ENCODE data around the gene FGF16. TPM values are rescaled to one million over a fixed set of nuclear protein-coding genes. Genes with fewer than 3 reads are reported as not detected.
"Not testable (repeated sequence)": the region's sequence is repeated elsewhere in the genome, so short reads cannot be mapped to it uniquely, and the experiment has no call there.

Gene FGF16
- not detected in 2 replicates for total RNA-seq (2021)
- Bru-seq, nascent RNA, result not detected
- not detected for BruChase-seq, experiment 1, labeled RNA remaining after a 2-hour chase
- not detected for BruChase-seq, experiment 2, labeled RNA remaining after a 6-hour chase
- long read RNA-seq, result 0 reads

GRCh38 chrX:77446908-77447652, at the start of gene FGF16:
TSS of gene FGF16 (plus strand) at chrX:77447389. CDS start at chrX:77447675, 286 bp downstream.
- no peaks in the 10 kb centered on the region for H4K20me1 ChIP-seq (ENCODE audit: insufficient read depth)
- no peak within 1 kb of the TSS for H2AFZ ChIP-seq
- peaks cover 13% of the 10 kb centered on the region for H3K4me1 ChIP-seq (replicated peaks; ENCODE audit: insufficient read depth)
- H3K9me2 ChIP-seq (ENCODE audit: insufficient read depth), result no peaks in the 10 kb centered on the region
- peaks cover 5% of the 10 kb centered on the region; the same call in 1 of the 2 replicates for H3F3A ChIP-seq (ENCODE audit: insufficient read depth, low read depth)
- no peaks in the 10 kb centered on the region for H3K36me3 ChIP-seq (ENCODE audit: low read depth)
- H3K79me2 ChIP-seq (ENCODE audit: low read depth), result no peaks in the 10 kb centered on the region
- H3K27me3 ChIP-seq (ENCODE audit: insufficient read depth, low read depth), result no peaks in the 10 kb centered on the region
- no TSS peak for BruUV-seq (replicated peaks)
- intact Hi-C loops (cut with micrococcal nuclease; ENCODE audit: unreplicated experiment), result no loop called here
- TF ChIP-seq EZH2 (IDR thresholded peaks at IDR 0.05; ENCODE audit: low read depth) (no peak), CTCF (conservative IDR thresholded peaks at IDR 0.05) (no peak)
- no peak within 1 kb of the TSS for H3K4me2 ChIP-seq
- POLR2A ChIA-PET (ENCODE audit: unreplicated experiment), result no interaction called here
- CTCF ChIA-PET, result no interaction called here
- no peaks in the 10 kb centered on the region for H3K9me3 ChIP-seq (ENCODE audit: insufficient read depth, low read depth)
- no peak within 1 kb of the TSS for H3K4me3 ChIP-seq
- DNase-seq, result no peak
- H3K27ac ChIP-seq, result no peak within 1 kb of the TSS

- CTCF ChIA-PET, result no interaction called here
Measured at GRCh38 chrX:77398330-77398954, 48.7 kb upstream of the FGF16 start.

GRCh38 chrX:77404419-77404818, 42.8 kb upstream of the FGF16 start:
- H3K4me2 ChIP-seq, result no peak overlapping the region
- intact Hi-C loops (cut with micrococcal nuclease; ENCODE audit: unreplicated experiment), result no loop called here
- ChIA-PET CTCF (no interaction called here), POLR2A (ENCODE audit: unreplicated experiment) (no interaction called here)
- H3K27ac ChIP-seq, result no peak overlapping the region
- no peaks in the 10 kb centered on the region for H4K20me1 ChIP-seq (ENCODE audit: insufficient read depth)
- BruUV-seq (replicated peaks), result no TSS peak
- TF ChIP-seq EZH2 (IDR thresholded peaks at IDR 0.05; ENCODE audit: low read depth) (no peak), CTCF (conservative IDR thresholded peaks at IDR 0.05) (no peak)
- no peaks in the 10 kb centered on the region for H3K79me2 ChIP-seq (ENCODE audit: low read depth)
- no peaks in the 10 kb centered on the region for H3K9me3 ChIP-seq (ENCODE audit: insufficient read depth, low read depth)
- H3F3A ChIP-seq (ENCODE audit: insufficient read depth, low read depth), result no peaks in the 10 kb centered on the region
- no peaks in the 10 kb centered on the region for H3K27me3 ChIP-seq (ENCODE audit: insufficient read depth, low read depth)
- H3K4me3 ChIP-seq, result no peak overlapping the region
- no peaks in the 10 kb centered on the region for H3K4me1 ChIP-seq (replicated peaks; ENCODE audit: insufficient read depth)
- no peaks in the 10 kb centered on the region for H3K36me3 ChIP-seq (ENCODE audit: low read depth)
- no peak for DNase-seq
- H2AFZ ChIP-seq, result no peak overlapping the region
- no peaks in the 10 kb centered on the region for H3K9me2 ChIP-seq (ENCODE audit: insufficient read depth)

More at GRCh38 chrX:77398330-77398954, 48.7 kb upstream of the FGF16 start:
- intact Hi-C loops (cut with micrococcal nuclease; ENCODE audit: unreplicated experiment), result no loop called here
- Histone ChIP-seq H4K20me1 (ENCODE audit: insufficient read depth) (no peaks in the 10 kb centered on the region), H3K36me3 (ENCODE audit: low read depth) (no peaks in the 10 kb centered on the region), H3K27ac (no peak overlapping the region), H3K9me3 (ENCODE audit: insufficient read depth, low read depth) (no peaks in the 10 kb centered on the region), H3K9me2 (ENCODE audit: insufficient read depth) (no peaks in the 10 kb centered on the region), H3K79me2 (ENCODE audit: low read depth) (no peaks in the 10 kb centered on the region), H2AFZ (no peak overlapping the region), H3F3A (ENCODE audit: insufficient read depth, low read depth) (no peaks in the 10 kb centered on the region), H3K4me1 (replicated peaks; ENCODE audit: insufficient read depth) (peaks cover 14% of the 10 kb centered on the region; the same call in 1 of the 2 replicates), H3K4me2 (no peak overlapping the region), H3K4me3 (no peak overlapping the region), H3K27me3 (ENCODE audit: insufficient read depth, low read depth) (no peaks in the 10 kb centered on the region)
- BruUV-seq (replicated peaks), result no TSS peak
- POLR2A ChIA-PET (ENCODE audit: unreplicated experiment), result no interaction called here
- no peak for DNase-seq
- TF ChIP-seq EZH2 (IDR thresholded peaks at IDR 0.05; ENCODE audit: low read depth) (no peak), CTCF (conservative IDR thresholded peaks at IDR 0.05) (no peak)

- H3K4me2 ChIP-seq; H3K79me2 ChIP-seq (ENCODE audit: low read depth); POLR2A ChIA-PET (ENCODE audit: unreplicated experiment); BruUV-seq (replicated peaks); H3K4me1 ChIP-seq (replicated peaks; ENCODE audit: insufficient read depth); H3K4me3 ChIP-seq; intact Hi-C loops (cut with micrococcal nuclease; ENCODE audit: unreplicated experiment); H3K27ac ChIP-seq; DNase-seq; H2AFZ ChIP-seq; H3K9me3 ChIP-seq (ENCODE audit: insufficient read depth, low read depth); H4K20me1 ChIP-seq (ENCODE audit: insufficient read depth); H3K27me3 ChIP-seq (ENCODE audit: insufficient read depth, low read depth); CTCF ChIA-PET; H3F3A ChIP-seq (ENCODE audit: insufficient read depth, low read depth); H3K36me3 ChIP-seq (ENCODE audit: low read depth); H3K9me2 ChIP-seq (ENCODE audit: insufficient read depth): not testable (repeated sequence)
Measured at GRCh38 chrX:77407821-77408220, 39.4 kb upstream of the FGF16 start.

All from PC-9 (cell line).